HepG2 (cell line): ENCODE measurements around the gene SMIM1. TPM values are rescaled to one million over a fixed set of nuclear protein-coding genes. Genes with fewer than 3 reads are reported as not detected.
A peak's percentile ranks its signal among the peaks of the same experiment; 100 is the strongest.

Experiments
- DRAP1 ChIP-seq: IDR thresholded peaks from 2 replicates; pipeline ENCODE4 v1.6.1; 2016; ENCODE audit warnings: missing genetic modification reagents, missing compliant biosample characterization
- HNF4A ChIP-seq: sonication (generic); formaldehyde crosslinking; IDR thresholded peaks from 2 replicates; pipeline ENCODE4 v1.4.0; 2020; ENCODE audit warnings: missing genetic modification reagents
- KAT8 ChIP-seq: IDR thresholded peaks from 2 replicates; pipeline ENCODE4 v1.6.1; 2016; ENCODE audit warnings: missing genetic modification reagents, missing compliant biosample characterization
- KLF12 ChIP-seq: sonication (generic); formaldehyde crosslinking; IDR thresholded peaks from 2 replicates; pipeline ENCODE4 v1.4.0; 2020; ENCODE audit warnings: missing genetic modification reagents, borderline replicate concordance
- PHF21A ChIP-seq: sonication (generic); formaldehyde crosslinking; IDR thresholded peaks from 2 replicates; pipeline ENCODE4 v1.5.0; 2020; ENCODE audit warnings: mild to moderate bottlenecking, missing genetic modification reagents
- PLSCR1 ChIP-seq: sonication (generic); formaldehyde crosslinking; IDR thresholded peaks from 2 replicates; pipeline ENCODE4 v1.5.0; 2020; ENCODE audit warnings: missing genetic modification reagents, mild to moderate bottlenecking, borderline replicate concordance
- SMAD1 ChIP-seq: sonication (generic); formaldehyde crosslinking; IDR thresholded peaks from 2 replicates; pipeline ENCODE4 v1.4.0; 2020; ENCODE audit warnings: missing genetic modification reagents, low read depth, mild to moderate bottlenecking, borderline replicate concordance
- SMYD3 ChIP-seq: sonication (generic); formaldehyde crosslinking; IDR thresholded peaks from 2 replicates; pipeline ENCODE4 v1.8.1; 2023; ENCODE audit warnings: mild to moderate bottlenecking, missing genetic modification reagents
- TGIF2 ChIP-seq: IDR thresholded peaks from 2 replicates; pipeline ENCODE4 v1.6.1; 2016; ENCODE audit warnings: control low read depth, missing compliant biosample characterization
- TP53 ChIP-seq: sonication (generic); formaldehyde crosslinking; conservative IDR thresholded peaks from 2 replicates; pipeline ENCODE4 v1.4.0; 2020; ENCODE audit warnings: missing genetic modification reagents
- ZNF276 ChIP-seq: sonication (generic); formaldehyde crosslinking; IDR thresholded peaks from 2 replicates; pipeline ENCODE4 v1.4.0; 2020; ENCODE audit warnings: mild to moderate bottlenecking, low read depth, missing genetic modification reagents
- ZNF782 ChIP-seq: sonication (generic); formaldehyde crosslinking; IDR thresholded peaks from 2 replicates; pipeline ENCODE4 v1.4.0; 2020; ENCODE audit warnings: missing genetic modification reagents, mild to moderate bottlenecking, borderline replicate concordance
- ZSCAN21 ChIP-seq: sonication (generic); formaldehyde crosslinking; IDR thresholded peaks from 2 replicates; pipeline ENCODE4 v1.8.0; 2022; ENCODE audit warnings: mild to moderate bottlenecking, missing genetic modification reagents, moderate library complexity, borderline replicate concordance
- polyA plus RNA-seq, 8 experiments: library from polyadenylated mRNA; depleted of rRNA in 3 of 8; stranded (reverse) in 7 of 8; unstranded in 1 of 8; fragments of >200 nt; fragmentation: Illumina TruSeq in 4 of 8; extraction: Trizol in 4 of 8; gene quantifications; 2 replicates each; pipeline versions ENCODE4 v1.2.1 to v1.2.3, GENCODE V29; 2011 to 2016; ENCODE audit warnings: low read depth in 4 of 8, missing spikeins in 1 of 8, mixed read lengths in 1 of 8; ENCODE audit not compliant: insufficient read depth in 1 of 8
- total RNA-seq, 5 experiments: library from RNA; depleted of rRNA; stranded (reverse); fragments of >200 nt; fragmentation: Illumina TruSeq; extraction: Trizol; gene quantifications; 2 replicates each; pipeline ENCODE4 v1.2.3, GENCODE V29; 2016; ENCODE audit warnings: low read depth in 1 of 5
- TF ChIP-seq, protein P1 (sequence below): sonication (generic); formaldehyde crosslinking; conservative IDR thresholded peaks from 2 replicates; pipeline ENCODE4 v1.8.0; 2022; ENCODE audit warnings: low read depth, missing genetic modification reagents
- TF ChIP-seq, protein P2 (sequence below): sonication (generic); formaldehyde crosslinking; IDR thresholded peaks from 2 replicates; pipeline ENCODE4 v1.9.0; 2021; ENCODE audit warnings: missing genetic modification reagents, borderline replicate concordance
- TF ChIP-seq, protein P3 (sequence below): sonication (generic); formaldehyde crosslinking; IDR thresholded peaks from 2 replicates; pipeline ENCODE4 v1.5.0; 2020; ENCODE audit warnings: mild to moderate bottlenecking, missing genetic modification reagents

Gene SMIM1
- total and polyA plus RNA-seq, 2 of the 13 experiments (the other 11 are each of a cell fraction or from before 2014, with no cell fraction given), result 12.4 to 56.3 TPM

- TF ChIP-seq, protein P1, sequence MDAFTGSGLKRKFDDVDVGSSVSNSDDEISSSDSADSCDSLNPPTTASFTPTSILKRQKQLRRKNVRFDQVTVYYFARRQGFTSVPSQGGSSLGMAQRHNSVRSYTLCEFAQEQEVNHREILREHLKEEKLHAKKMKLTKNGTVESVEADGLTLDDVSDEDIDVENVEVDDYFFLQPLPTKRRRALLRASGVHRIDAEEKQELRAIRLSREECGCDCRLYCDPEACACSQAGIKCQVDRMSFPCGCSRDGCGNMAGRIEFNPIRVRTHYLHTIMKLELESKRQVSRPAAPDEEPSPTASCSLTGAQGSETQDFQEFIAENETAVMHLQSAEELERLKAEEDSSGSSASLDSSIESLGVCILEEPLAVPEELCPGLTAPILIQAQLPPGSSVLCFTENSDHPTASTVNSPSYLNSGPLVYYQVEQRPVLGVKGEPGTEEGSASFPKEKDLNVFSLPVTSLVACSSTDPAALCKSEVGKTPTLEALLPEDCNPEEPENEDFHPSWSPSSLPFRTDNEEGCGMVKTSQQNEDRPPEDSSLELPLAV, result no peak
- no peak for TF ChIP-seq SMYD3 (CRISPR knock-in tag)
- no peak for TF ChIP-seq PLSCR1 (CRISPR knock-in tag)
- no peak for TF ChIP-seq KAT8 (CRISPR knock-in tag)
- TF ChIP-seq SMAD1 (CRISPR knock-in tag), result 0 out of 2 replicates have a peak, but pooled peaks have one; percentile 41
- TF ChIP-seq, protein P2, sequence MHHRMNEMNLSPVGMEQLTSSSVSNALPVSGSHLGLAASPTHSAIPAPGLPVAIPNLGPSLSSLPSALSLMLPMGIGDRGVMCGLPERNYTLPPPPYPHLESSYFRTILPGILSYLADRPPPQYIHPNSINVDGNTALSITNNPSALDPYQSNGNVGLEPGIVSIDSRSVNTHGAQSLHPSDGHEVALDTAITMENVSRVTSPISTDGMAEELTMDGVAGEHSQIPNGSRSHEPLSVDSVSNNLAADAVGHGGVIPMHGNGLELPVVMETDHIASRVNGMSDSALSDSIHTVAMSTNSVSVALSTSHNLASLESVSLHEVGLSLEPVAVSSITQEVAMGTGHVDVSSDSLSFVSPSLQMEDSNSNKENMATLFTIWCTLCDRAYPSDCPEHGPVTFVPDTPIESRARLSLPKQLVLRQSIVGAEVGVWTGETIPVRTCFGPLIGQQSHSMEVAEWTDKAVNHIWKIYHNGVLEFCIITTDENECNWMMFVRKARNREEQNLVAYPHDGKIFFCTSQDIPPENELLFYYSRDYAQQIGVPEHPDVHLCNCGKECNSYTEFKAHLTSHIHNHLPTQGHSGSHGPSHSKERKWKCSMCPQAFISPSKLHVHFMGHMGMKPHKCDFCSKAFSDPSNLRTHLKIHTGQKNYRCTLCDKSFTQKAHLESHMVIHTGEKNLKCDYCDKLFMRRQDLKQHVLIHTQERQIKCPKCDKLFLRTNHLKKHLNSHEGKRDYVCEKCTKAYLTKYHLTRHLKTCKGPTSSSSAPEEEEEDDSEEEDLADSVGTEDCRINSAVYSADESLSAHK (CRISPR knock-in tag), result no peak
- 0 out of 2 replicates have a peak, but pooled peaks have one; percentile 55 for TF ChIP-seq KLF12 (CRISPR knock-in tag)
- TF ChIP-seq TP53 (CRISPR knock-in tag), result no peak
- no peak for TF ChIP-seq ZNF782 (CRISPR knock-in tag)
- TF ChIP-seq DRAP1 (CRISPR knock-in tag), result no peak
- peak; percentile 39; the same call in 1 of the 2 replicates for TF ChIP-seq PHF21A
- TF ChIP-seq ZNF276 (CRISPR knock-in tag), result 0 out of 2 replicates have a peak, but pooled peaks have one; percentile 22
- TF ChIP-seq, protein P3, sequence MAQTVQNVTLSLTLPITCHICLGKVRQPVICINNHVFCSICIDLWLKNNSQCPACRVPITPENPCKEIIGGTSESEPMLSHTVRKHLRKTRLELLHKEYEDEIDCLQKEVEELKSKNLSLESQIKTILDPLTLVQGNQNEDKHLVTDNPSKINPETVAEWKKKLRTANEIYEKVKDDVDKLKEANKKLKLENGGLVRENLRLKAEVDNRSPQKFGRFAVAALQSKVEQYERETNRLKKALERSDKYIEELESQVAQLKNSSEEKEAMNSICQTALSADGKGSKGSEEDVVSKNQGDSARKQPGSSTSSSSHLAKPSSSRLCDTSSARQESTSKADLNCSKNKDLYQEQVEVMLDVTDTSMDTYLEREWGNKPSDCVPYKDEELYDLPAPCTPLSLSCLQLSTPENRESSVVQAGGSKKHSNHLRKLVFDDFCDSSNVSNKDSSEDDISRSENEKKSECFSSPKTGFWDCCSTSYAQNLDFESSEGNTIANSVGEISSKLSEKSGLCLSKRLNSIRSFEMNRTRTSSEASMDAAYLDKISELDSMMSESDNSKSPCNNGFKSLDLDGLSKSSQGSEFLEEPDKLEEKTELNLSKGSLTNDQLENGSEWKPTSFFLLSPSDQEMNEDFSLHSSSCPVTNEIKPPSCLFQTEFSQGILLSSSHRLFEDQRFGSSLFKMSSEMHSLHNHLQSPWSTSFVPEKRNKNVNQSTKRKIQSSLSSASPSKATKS (CRISPR knock-in tag), result no peak
- peak; percentile 87 for TF ChIP-seq HNF4A (CRISPR knock-in tag)
- TF ChIP-seq ZSCAN21 (CRISPR knock-in tag), result no peak; the same call in 1 of the 2 replicates
- 0 out of 2 replicates have a peak, but pooled peaks have one; percentile 6 for TF ChIP-seq TGIF2
Observed at GRCh38 chr1:3771108-3772026, 1.2 kb upstream of the SMIM1 start (continued).
